ENCODE measurements around the gene ALDH3A1. TPM values are rescaled to one million over a fixed set of nuclear protein-coding genes. Genes with fewer than 3 reads are reported as not detected.

ALDH3A1 gene
- total and polyA plus RNA-seq, 10 of the 15 experiments (the other 5 are each of a cell fraction or from before 2014, with no cell fraction given): 0.20 TPM; not detected in 9

DNA sequence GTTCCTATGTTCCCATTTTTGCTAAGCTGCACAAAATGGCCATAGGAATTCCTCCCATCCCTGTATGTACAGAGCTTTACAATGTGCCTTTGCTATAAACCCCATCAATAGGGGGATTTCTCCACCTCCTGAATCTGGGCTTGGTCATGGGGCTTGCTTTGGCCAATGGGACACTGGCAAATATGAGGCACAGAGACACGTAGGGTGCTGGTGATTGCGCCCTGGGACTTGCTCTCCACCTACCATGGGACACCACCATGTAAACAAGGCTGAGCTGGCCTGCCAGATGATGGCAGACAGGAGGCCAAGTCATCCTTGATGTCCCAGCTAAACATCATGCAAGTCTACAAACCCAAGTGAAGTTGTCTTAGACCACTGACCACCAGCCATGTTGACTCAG is 15.3 kb upstream of the ALDH3A1 start:
- Histone ChIP-seq H3K4me2 (ENCODE audit: control insufficient read depth, insufficient read depth) (no peak overlapping the region), H3K4me3 (no peak overlapping the region), H2AFZ (ENCODE audit: control insufficient read depth, low read depth, low read length) (no peak overlapping the region), H4K20me1 (ENCODE audit: control insufficient read depth, insufficient read depth) (no peaks in the 10 kb centered on the region), H3K79me2 (ENCODE audit: control insufficient read depth, insufficient read depth, low read length) (no peaks in the 10 kb centered on the region), H3K9ac (ENCODE audit: control insufficient read depth, insufficient read depth, low read length) (no peak overlapping the region), H3K27ac (ENCODE audit: control insufficient read depth, insufficient read depth) (no peak overlapping the region), H3K36me3 (ENCODE audit: control insufficient read depth in 2 of 2, insufficient read depth in 2 of 2, low read length in 1 of 2) (no peaks in the 10 kb centered on the region), H3K4me1 (ENCODE audit: control insufficient read depth, insufficient read depth, low read length) (peaks cover 9% of the 10 kb centered on the region), H3K27me3 (replicated peaks in 1 of 2; ENCODE audit: control insufficient read depth in 2 of 2, insufficient read depth in 2 of 2, low read length in 1 of 2) (no peaks in the 10 kb centered on the region), H3K9me3 (replicated peaks; ENCODE audit: control insufficient read depth, insufficient read depth, low read length) (no peaks in the 10 kb centered on the region)
- intact Hi-C loops (cut with micrococcal nuclease; ENCODE audit: unreplicated experiment) (no loop called here), in situ Hi-C loops (cut with MboI) (loop anchor here (5.0 kb wide), 1 partner anchor 396 kb away; no protein-coding TSS in a partner anchor)
- ChIA-PET SMC1A (ENCODE audit: uncharacterized antibody, unreplicated experiment) (interaction anchor here (1.0 to 2.1 kb wide), 4 partner anchors 9 to 250 kb away, joined by 3 to 8 read pairs (median 5); no protein-coding TSS in a partner anchor), POLR2A (no interaction called here), CTCF (interaction anchor here (0.5 to 4.0 kb wide), 16 partner anchors 9 to 622 kb away, joined by 3 to 19 read pairs (median 3); partner anchors contain the start of gene ALDH3A2), RAD21 (ENCODE audit: unreplicated experiment) (interaction anchor here (0.5 kb wide), 1 partner anchor 149 kb away, joined by 3 read pairs; no protein-coding TSS in a partner anchor)
- ATAC-seq: no peak
- no TSS peak for BruUV-seq (replicated peaks)
- no peak for DNase-seq (ENCODE audit: low read depth, low spot score)
- 50% methylated on average over 2 of the region's 2 CpGs for WGBS (ENCODE audit: insufficient coverage, insufficient replicate concordance, low lambda C conversion rate, missing lambda C conversion rate)
- TF ChIP-seq CBFB (IDR thresholded peaks at IDR 0.05; ENCODE audit: low read depth): no peak
- no peak for TF ChIP-seq GABPA (IDR thresholded peaks at IDR 0.05; ENCODE audit: low read depth)
- no peak for TF ChIP-seq RCOR1 (conservative IDR thresholded peaks at IDR 0.05; ENCODE audit: low read depth, low read length)
- no peak for TF ChIP-seq IRF4 (IDR thresholded peaks at IDR 0.05; ENCODE audit: low read depth, low read length)
- no peak for TF ChIP-seq ZNF207 (IDR thresholded peaks at IDR 0.05; ENCODE audit: borderline replicate concordance)
- TF ChIP-seq, protein P1, sequence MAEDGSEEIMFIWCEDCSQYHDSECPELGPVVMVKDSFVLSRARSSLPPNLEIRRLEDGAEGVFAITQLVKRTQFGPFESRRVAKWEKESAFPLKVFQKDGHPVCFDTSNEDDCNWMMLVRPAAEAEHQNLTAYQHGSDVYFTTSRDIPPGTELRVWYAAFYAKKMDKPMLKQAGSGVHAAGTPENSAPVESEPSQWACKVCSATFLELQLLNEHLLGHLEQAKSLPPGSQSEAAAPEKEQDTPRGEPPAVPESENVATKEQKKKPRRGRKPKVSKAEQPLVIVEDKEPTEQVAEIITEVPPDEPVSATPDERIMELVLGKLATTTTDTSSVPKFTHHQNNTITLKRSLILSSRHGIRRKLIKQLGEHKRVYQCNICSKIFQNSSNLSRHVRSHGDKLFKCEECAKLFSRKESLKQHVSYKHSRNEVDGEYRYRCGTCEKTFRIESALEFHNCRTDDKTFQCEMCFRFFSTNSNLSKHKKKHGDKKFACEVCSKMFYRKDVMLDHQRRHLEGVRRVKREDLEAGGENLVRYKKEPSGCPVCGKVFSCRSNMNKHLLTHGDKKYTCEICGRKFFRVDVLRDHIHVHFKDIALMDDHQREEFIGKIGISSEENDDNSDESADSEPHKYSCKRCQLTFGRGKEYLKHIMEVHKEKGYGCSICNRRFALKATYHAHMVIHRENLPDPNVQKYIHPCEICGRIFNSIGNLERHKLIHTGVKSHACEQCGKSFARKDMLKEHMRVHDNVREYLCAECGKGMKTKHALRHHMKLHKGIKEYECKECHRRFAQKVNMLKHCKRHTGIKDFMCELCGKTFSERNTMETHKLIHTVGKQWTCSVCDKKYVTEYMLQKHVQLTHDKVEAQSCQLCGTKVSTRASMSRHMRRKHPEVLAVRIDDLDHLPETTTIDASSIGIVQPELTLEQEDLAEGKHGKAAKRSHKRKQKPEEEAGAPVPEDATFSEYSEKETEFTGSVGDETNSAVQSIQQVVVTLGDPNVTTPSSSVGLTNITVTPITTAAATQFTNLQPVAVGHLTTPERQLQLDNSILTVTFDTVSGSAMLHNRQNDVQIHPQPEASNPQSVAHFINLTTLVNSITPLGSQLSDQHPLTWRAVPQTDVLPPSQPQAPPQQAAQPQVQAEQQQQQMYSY (CRISPR knock-in tag; IDR thresholded peaks at IDR 0.05): no peak
- no peak for TF ChIP-seq EED (IDR thresholded peaks at IDR 0.05; ENCODE audit: low read depth)
- no peak for TF ChIP-seq CHD4 (IDR thresholded peaks at IDR 0.05)
- no peak for TF ChIP-seq TBL1XR1 (IDR thresholded peaks at IDR 0.05; ENCODE audit: low read depth, low read length)
- TF ChIP-seq POLR2AphosphoS2 (IDR thresholded peaks at IDR 0.05; ENCODE audit: low read depth, low read length): no peak
- TF ChIP-seq MEF2B (IDR thresholded peaks at IDR 0.05; ENCODE audit: partially characterized antibody, poor library complexity, severe bottlenecking): no peak
- FAIRE-seq: no peak

All from GM12878 (cell line).